HEK293 (cell line): ENCODE data around the gene SLC25A47.

ENCODE experiments used
- GLI4 ChIP-seq: fragments of 450-650 bp; formaldehyde crosslinking; IDR thresholded peaks from 2 replicates; pipeline ENCODE4 v1.5.1; 2016; ENCODE audit warnings: missing biosample characterization, missing genetic modification characterization
- KLF7 ChIP-seq: fragments of 450-650 bp; formaldehyde crosslinking; IDR thresholded peaks from 2 replicates; pipeline ENCODE4 v1.5.1; 2016; ENCODE audit warnings: missing biosample characterization, missing genetic modification characterization, borderline replicate concordance
- SETDB1 ChIP-seq: IDR thresholded peaks from one replicate; pipeline ENCODE4 v1.6.1; 2017; ENCODE audit warnings: mild to moderate bottlenecking, low read length, moderate library complexity, mixed read lengths; ENCODE audit not compliant: insufficient read length
- YY2 ChIP-seq: fragments of 450-650 bp; formaldehyde crosslinking; IDR thresholded peaks from 2 replicates; pipeline ENCODE4 v1.5.1; 2016; ENCODE audit warnings: missing biosample characterization, missing genetic modification characterization
- ZBTB21 ChIP-seq: fragments of 450-650 bp; formaldehyde crosslinking; IDR thresholded peaks from 2 replicates; pipeline ENCODE4 v1.5.1; 2017; ENCODE audit warnings: missing biosample characterization, missing genetic modification characterization
- ZFHX2 ChIP-seq: fragments of 450-650 bp; formaldehyde crosslinking; conservative IDR thresholded peaks from 2 replicates; pipeline ENCODE4 v1.5.1; 2016; ENCODE audit warnings: missing biosample characterization, missing genetic modification characterization
- ZNF157 ChIP-seq: fragments of 450-650 bp; formaldehyde crosslinking; IDR thresholded peaks from 2 replicates; pipeline ENCODE4 v1.5.1; 2016; ENCODE audit warnings: missing biosample characterization, missing genetic modification characterization
- ZNF16 ChIP-seq: fragments of 450-650 bp; formaldehyde crosslinking; IDR thresholded peaks from 2 replicates; pipeline ENCODE4 v1.5.1; 2016; ENCODE audit warnings: low read depth, missing biosample characterization, missing genetic modification characterization
- ZNF169 ChIP-seq: fragments of 450-650 bp; formaldehyde crosslinking; IDR thresholded peaks from 2 replicates; pipeline ENCODE4 v1.5.1; 2016; ENCODE audit warnings: missing biosample characterization, missing genetic modification characterization
- ZNF202 ChIP-seq: fragments of 450-650 bp; formaldehyde crosslinking; IDR thresholded peaks from 2 replicates; pipeline ENCODE4 v1.5.1; 2016; ENCODE audit warnings: missing biosample characterization, missing genetic modification characterization, borderline replicate concordance
- ZNF24 ChIP-seq: fragments of 450-650 bp; formaldehyde crosslinking; IDR thresholded peaks from 2 replicates; pipeline ENCODE4 v1.5.1; 2016; ENCODE audit warnings: missing biosample characterization, missing genetic modification characterization
- ZNF302 ChIP-seq: fragments of 450-650 bp; formaldehyde crosslinking; IDR thresholded peaks from 2 replicates; pipeline ENCODE4 v1.5.1; 2016; ENCODE audit warnings: missing biosample characterization, missing genetic modification characterization, low read depth
- ZNF311 ChIP-seq: fragments of 450-650 bp; formaldehyde crosslinking; IDR thresholded peaks from 2 replicates; pipeline ENCODE4 v1.5.1; 2017; ENCODE audit warnings: missing biosample characterization, missing genetic modification characterization, borderline replicate concordance
- ZNF350 ChIP-seq: fragments of 450-650 bp; formaldehyde crosslinking; IDR thresholded peaks from 2 replicates; pipeline ENCODE4 v1.5.0; 2017; ENCODE audit warnings: missing biosample characterization, mild to moderate bottlenecking, missing genetic modification characterization
- ZNF366 ChIP-seq: fragments of 450-650 bp; formaldehyde crosslinking; conservative IDR thresholded peaks from 2 replicates; pipeline ENCODE4 v1.5.1; 2016; ENCODE audit warnings: missing biosample characterization, missing genetic modification characterization
- ZNF37A ChIP-seq: fragments of 450-650 bp; IDR thresholded peaks from 2 replicates; pipeline ENCODE4 v1.5.1; 2018; ENCODE audit warnings: missing biosample characterization, missing genetic modification characterization
- ZNF423 ChIP-seq: fragments of 450-650 bp; formaldehyde crosslinking; IDR thresholded peaks from 2 replicates; pipeline ENCODE4 v1.5.1; 2016; ENCODE audit warnings: missing biosample characterization, missing genetic modification characterization
- ZNF48 ChIP-seq: fragments of 450-650 bp; formaldehyde crosslinking; IDR thresholded peaks from 2 replicates; pipeline ENCODE4 v1.5.1; 2016; ENCODE audit warnings: missing biosample characterization, missing genetic modification characterization
- TF ChIP-seq, protein P1 (sequence below): fragments of 450-650 bp; formaldehyde crosslinking; IDR thresholded peaks from 2 replicates; pipeline ENCODE4 v1.5.1; 2016; ENCODE audit warnings: missing biosample characterization, missing genetic modification characterization, borderline replicate concordance
- TF ChIP-seq, protein P2 (sequence below): sonication (generic); formaldehyde crosslinking; IDR thresholded peaks from 2 replicates; pipeline ENCODE4 v1.8.1; 2022; ENCODE audit warnings: mild to moderate bottlenecking, moderate library complexity, missing genetic modification reagents
- TF ChIP-seq, protein P3 (sequence below): fragments of 450-650 bp; formaldehyde crosslinking; IDR thresholded peaks from 2 replicates; pipeline ENCODE4 v1.5.0; 2017; ENCODE audit warnings: missing biosample characterization, missing genetic modification characterization, borderline replicate concordance
- TF ChIP-seq, protein P4 (sequence below): fragments of 450-650 bp; formaldehyde crosslinking; conservative IDR thresholded peaks from 2 replicates; pipeline ENCODE4 v1.5.1; 2016; ENCODE audit warnings: low read depth, missing biosample characterization, missing genetic modification characterization
- TF ChIP-seq, protein P5 (sequence below): IDR thresholded peaks from 2 replicates; pipeline ENCODE4 v1.6.1; 2011; ENCODE audit warnings: mild to moderate bottlenecking, low read depth, low read length, borderline replicate concordance

SLC25A47 gene

DNA sequence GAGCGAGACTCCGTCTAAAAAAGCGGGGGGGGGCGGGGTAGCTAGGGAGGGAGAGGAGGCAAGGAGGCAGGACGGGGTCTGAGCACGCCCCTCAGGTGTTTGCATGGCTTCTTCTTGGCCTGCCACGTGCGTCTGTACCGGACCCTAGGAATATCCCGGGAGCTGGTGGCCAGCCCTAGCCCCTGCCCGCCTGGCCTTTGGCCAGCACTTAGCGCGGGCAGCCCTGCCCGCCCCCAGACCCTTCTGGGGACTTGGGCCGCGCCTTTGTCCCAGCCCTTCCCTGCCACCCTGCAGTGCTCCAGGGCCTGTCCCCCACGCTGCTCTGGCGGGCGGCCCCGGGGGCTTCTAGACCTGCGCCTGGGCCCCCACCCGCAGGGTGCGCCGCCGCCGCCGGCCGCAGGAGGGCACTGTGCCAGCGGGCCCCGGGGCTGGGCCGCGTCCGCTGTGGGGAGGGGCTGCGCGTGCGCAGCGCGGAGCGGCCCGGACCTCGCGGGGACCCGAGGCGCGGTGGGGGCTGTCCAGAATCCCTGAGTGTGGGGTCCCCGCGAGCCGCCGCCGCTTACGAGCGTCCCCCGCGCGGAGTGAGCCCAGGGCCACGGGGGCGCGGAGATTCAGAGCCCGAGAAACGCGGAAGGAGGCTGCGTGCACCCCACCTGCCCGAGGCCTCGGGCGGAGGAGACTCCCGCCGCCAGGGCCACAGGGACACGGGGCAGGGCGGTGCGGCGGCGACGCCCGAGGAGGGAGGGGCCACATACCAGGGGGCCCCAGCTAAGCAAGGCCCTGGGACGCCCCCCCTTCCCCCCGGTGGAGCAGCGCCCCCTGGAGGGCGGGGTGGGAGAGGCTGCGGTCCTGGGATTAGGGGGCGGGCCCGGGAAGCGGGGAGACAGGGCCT lies 37.9 kb upstream of the SLC25A47 start (continued):
- TF ChIP-seq, protein P1, sequence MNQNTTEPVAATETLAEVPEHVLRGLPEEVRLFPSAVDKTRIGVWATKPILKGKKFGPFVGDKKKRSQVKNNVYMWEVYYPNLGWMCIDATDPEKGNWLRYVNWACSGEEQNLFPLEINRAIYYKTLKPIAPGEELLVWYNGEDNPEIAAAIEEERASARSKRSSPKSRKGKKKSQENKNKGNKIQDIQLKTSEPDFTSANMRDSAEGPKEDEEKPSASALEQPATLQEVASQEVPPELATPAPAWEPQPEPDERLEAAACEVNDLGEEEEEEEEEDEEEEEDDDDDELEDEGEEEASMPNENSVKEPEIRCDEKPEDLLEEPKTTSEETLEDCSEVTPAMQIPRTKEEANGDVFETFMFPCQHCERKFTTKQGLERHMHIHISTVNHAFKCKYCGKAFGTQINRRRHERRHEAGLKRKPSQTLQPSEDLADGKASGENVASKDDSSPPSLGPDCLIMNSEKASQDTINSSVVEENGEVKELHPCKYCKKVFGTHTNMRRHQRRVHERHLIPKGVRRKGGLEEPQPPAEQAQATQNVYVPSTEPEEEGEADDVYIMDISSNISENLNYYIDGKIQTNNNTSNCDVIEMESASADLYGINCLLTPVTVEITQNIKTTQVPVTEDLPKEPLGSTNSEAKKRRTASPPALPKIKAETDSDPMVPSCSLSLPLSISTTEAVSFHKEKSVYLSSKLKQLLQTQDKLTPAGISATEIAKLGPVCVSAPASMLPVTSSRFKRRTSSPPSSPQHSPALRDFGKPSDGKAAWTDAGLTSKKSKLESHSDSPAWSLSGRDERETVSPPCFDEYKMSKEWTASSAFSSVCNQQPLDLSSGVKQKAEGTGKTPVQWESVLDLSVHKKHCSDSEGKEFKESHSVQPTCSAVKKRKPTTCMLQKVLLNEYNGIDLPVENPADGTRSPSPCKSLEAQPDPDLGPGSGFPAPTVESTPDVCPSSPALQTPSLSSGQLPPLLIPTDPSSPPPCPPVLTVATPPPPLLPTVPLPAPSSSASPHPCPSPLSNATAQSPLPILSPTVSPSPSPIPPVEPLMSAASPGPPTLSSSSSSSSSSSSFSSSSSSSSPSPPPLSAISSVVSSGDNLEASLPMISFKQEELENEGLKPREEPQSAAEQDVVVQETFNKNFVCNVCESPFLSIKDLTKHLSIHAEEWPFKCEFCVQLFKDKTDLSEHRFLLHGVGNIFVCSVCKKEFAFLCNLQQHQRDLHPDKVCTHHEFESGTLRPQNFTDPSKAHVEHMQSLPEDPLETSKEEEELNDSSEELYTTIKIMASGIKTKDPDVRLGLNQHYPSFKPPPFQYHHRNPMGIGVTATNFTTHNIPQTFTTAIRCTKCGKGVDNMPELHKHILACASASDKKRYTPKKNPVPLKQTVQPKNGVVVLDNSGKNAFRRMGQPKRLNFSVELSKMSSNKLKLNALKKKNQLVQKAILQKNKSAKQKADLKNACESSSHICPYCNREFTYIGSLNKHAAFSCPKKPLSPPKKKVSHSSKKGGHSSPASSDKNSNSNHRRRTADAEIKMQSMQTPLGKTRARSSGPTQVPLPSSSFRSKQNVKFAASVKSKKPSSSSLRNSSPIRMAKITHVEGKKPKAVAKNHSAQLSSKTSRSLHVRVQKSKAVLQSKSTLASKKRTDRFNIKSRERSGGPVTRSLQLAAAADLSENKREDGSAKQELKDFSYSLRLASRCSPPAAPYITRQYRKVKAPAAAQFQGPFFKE (tag by site-specific recombination): no peak
- TF ChIP-seq ZNF48 (tag by site-specific recombination) (no peak), ZFHX2 (tag by site-specific recombination) (peak; percentile 24), ZNF423 (tag by site-specific recombination) (peak; percentile 89), ZNF24 (no peak; the same call in 1 of the 2 replicates), GLI4 (no peak), ZNF311 (tag by site-specific recombination) (no peak), ZNF366 (tag by site-specific recombination) (no peak), ZNF16 (no peak), YY2 (tag by site-specific recombination) (no peak), ZNF37A (tag by site-specific recombination) (no peak), ZNF302 (tag by site-specific recombination) (no peak), ZNF202 (0 out of 2 replicates have a peak, but pooled peaks have one; percentile 39), SETDB1 (no peak), ZBTB21 (tag by site-specific recombination) (no peak), ZNF169 (no peak), ZNF157 (tag by site-specific recombination) (no peak), KLF7 (tag by site-specific recombination) (peak; percentile 85; the same call in 1 of the 2 replicates), ZNF350 (no peak)
- TF ChIP-seq, protein P2, sequence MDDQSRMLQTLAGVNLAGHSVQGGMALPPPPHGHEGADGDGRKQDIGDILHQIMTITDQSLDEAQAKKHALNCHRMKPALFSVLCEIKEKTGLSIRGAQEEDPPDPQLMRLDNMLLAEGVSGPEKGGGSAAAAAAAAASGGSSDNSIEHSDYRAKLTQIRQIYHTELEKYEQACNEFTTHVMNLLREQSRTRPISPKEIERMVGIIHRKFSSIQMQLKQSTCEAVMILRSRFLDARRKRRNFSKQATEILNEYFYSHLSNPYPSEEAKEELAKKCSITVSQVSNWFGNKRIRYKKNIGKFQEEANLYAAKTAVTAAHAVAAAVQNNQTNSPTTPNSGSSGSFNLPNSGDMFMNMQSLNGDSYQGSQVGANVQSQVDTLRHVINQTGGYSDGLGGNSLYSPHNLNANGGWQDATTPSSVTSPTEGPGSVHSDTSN (CRISPR knock-in tag): no peak; the same call in 1 of the 2 replicates
- TF ChIP-seq, protein P3, sequence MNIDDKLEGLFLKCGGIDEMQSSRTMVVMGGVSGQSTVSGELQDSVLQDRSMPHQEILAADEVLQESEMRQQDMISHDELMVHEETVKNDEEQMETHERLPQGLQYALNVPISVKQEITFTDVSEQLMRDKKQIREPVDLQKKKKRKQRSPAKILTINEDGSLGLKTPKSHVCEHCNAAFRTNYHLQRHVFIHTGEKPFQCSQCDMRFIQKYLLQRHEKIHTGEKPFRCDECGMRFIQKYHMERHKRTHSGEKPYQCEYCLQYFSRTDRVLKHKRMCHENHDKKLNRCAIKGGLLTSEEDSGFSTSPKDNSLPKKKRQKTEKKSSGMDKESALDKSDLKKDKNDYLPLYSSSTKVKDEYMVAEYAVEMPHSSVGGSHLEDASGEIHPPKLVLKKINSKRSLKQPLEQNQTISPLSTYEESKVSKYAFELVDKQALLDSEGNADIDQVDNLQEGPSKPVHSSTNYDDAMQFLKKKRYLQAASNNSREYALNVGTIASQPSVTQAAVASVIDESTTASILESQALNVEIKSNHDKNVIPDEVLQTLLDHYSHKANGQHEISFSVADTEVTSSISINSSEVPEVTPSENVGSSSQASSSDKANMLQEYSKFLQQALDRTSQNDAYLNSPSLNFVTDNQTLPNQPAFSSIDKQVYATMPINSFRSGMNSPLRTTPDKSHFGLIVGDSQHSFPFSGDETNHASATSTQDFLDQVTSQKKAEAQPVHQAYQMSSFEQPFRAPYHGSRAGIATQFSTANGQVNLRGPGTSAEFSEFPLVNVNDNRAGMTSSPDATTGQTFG: no peak
- TF ChIP-seq, protein P4, sequence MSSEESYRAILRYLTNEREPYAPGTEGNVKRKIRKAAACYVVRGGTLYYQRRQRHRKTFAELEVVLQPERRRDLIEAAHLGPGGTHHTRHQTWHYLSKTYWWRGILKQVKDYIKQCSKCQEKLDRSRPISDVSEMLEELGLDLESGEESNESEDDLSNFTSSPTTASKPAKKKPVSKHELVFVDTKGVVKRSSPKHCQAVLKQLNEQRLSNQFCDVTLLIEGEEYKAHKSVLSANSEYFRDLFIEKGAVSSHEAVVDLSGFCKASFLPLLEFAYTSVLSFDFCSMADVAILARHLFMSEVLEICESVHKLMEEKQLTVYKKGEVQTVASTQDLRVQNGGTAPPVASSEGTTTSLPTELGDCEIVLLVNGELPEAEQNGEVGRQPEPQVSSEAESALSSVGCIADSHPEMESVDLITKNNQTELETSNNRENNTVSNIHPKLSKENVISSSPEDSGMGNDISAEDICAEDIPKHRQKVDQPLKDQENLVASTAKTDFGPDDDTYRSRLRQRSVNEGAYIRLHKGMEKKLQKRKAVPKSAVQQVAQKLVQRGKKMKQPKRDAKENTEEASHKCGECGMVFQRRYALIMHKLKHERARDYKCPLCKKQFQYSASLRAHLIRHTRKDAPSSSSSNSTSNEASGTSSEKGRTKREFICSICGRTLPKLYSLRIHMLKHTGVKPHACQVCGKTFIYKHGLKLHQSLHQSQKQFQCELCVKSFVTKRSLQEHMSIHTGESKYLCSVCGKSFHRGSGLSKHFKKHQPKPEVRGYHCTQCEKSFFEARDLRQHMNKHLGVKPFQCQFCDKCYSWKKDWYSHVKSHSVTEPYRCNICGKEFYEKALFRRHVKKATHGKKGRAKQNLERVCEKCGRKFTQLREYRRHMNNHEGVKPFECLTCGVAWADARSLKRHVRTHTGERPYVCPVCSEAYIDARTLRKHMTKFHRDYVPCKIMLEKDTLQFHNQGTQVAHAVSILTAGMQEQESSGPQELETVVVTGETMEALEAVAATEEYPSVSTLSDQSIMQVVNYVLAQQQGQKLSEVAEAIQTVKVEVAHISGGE: no peak
- TF ChIP-seq, protein P5, sequence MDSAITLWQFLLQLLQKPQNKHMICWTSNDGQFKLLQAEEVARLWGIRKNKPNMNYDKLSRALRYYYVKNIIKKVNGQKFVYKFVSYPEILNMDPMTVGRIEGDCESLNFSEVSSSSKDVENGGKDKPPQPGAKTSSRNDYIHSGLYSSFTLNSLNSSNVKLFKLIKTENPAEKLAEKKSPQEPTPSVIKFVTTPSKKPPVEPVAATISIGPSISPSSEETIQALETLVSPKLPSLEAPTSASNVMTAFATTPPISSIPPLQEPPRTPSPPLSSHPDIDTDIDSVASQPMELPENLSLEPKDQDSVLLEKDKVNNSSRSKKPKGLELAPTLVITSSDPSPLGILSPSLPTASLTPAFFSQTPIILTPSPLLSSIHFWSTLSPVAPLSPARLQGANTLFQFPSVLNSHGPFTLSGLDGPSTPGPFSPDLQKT: no peak
